Measurements from ENCODE around the gene CDH9.

CDH9 gene

GRCh38 chr5:27008604-27009539, 29.5 kb downstream of the CDH9 start:
- Histone ChIP-seq H3K9me3 (no peaks in the 10 kb centered on the region), H3K4me3 (no peak overlapping the region), H3K27me3 (no peaks in the 10 kb centered on the region), H3K4me1 (no peaks in the 10 kb centered on the region), H3K36me3 (no peaks in the 10 kb centered on the region), H3K27ac (no peak overlapping the region)
- TF ChIP-seq CTCF (IDR thresholded peaks at IDR 0.05) = no peak
- no peak for DNase-seq
- intact Hi-C loops (cut with DNase I; ENCODE audit: low total_unique reads) = no loop called here

- H3K9me3 ChIP-seq = no peaks in the 10 kb centered on the region
- intact Hi-C loops (cut with DNase I; ENCODE audit: low total_unique reads) = no loop called here
- H3K4me1 ChIP-seq = no peaks in the 10 kb centered on the region
- no peak for DNase-seq
- no peak overlapping the region for H3K27ac ChIP-seq
- no peaks in the 10 kb centered on the region for H3K36me3 ChIP-seq
- no peak overlapping the region for H3K4me3 ChIP-seq
- no peak for TF ChIP-seq CTCF (IDR thresholded peaks at IDR 0.05)
- H3K27me3 ChIP-seq = no peaks in the 10 kb centered on the region
Measured at GRCh38 chr5:27007121-27007520, 31.3 kb downstream of the CDH9 start.

- H3K4me1 ChIP-seq = no peaks in the 10 kb centered on the region
- H3K36me3 ChIP-seq = no peaks in the 10 kb centered on the region
- intact Hi-C loops (cut with DNase I; ENCODE audit: low total_unique reads) = no loop called here
Measured at GRCh38 chr5:26986985-26987384, 51.4 kb downstream of the CDH9 start.

GRCh38 chr5:26981750-26982149, 56.6 kb downstream of the CDH9 start:
- Histone ChIP-seq H3K36me3 (no peaks in the 10 kb centered on the region), H3K4me1 (no peaks in the 10 kb centered on the region), H3K9me3 (no peaks in the 10 kb centered on the region), H3K27ac (no peak overlapping the region), H3K4me3 (no peak overlapping the region), H3K27me3 (no peaks in the 10 kb centered on the region)
- no peak for TF ChIP-seq CTCF (IDR thresholded peaks at IDR 0.05)
- intact Hi-C loops (cut with DNase I; ENCODE audit: low total_unique reads) = no loop called here
- no peak for DNase-seq

More at GRCh38 chr5:26986985-26987384, 51.4 kb downstream of the CDH9 start:
- no peaks in the 10 kb centered on the region for H3K27me3 ChIP-seq
- no peak for TF ChIP-seq CTCF (IDR thresholded peaks at IDR 0.05)
- no peak overlapping the region for H3K4me3 ChIP-seq
- H3K9me3 ChIP-seq = no peaks in the 10 kb centered on the region
- H3K27ac ChIP-seq = no peak overlapping the region
- DNase-seq = no peak

GRCh38 chr5:26959290-26959689, 79.1 kb downstream of the CDH9 start:
- no peaks in the 10 kb centered on the region for H3K36me3 ChIP-seq
- H3K4me3 ChIP-seq = no peak overlapping the region
- H3K27ac ChIP-seq = no peak overlapping the region
- intact Hi-C loops (cut with DNase I; ENCODE audit: low total_unique reads) = no loop called here
- H3K4me1 ChIP-seq = no peaks in the 10 kb centered on the region
- no peak for DNase-seq
- no peaks in the 10 kb centered on the region for H3K9me3 ChIP-seq
- no peak for TF ChIP-seq CTCF (IDR thresholded peaks at IDR 0.05)
- no peaks in the 10 kb centered on the region for H3K27me3 ChIP-seq

All from tibial artery (tissue), 4 donors.